SU-DHL-6 (cell line): ENCODE results near the gene IGSF21.

Experiments
- H2AFZ ChIP-seq: fragments of 200-600 bp; sonication (generic); 2 replicates; pipeline ENCODE4 v1.6.1; 2014; ENCODE audit warnings: low read depth, mild to moderate bottlenecking, moderate library complexity, mixed read lengths, antibody characterized with exemption, low read length; ENCODE audit not compliant: severe bottlenecking
- H3F3A ChIP-seq: fragments of 200-600 bp; shearing (Covaris generic); 2 replicates; pipeline ENCODE4 v1.6.0; 2016; ENCODE audit warnings: antibody characterized with exemption, mild to moderate bottlenecking; ENCODE audit not compliant: insufficient read depth
- H3K27ac ChIP-seq: fragments of 200-600 bp; sonication (generic); 2 replicates; pipeline ENCODE4 v1.5.1; 2016; ENCODE audit warnings: low read depth, mild to moderate bottlenecking, low read length, moderate library complexity, mixed read lengths
- H3K27me3 ChIP-seq: fragments of 200-600 bp; sonication (generic), shearing (Covaris generic); 2 replicates; pipeline ENCODE4 v1.6.0; 2014; ENCODE audit warnings: mild to moderate bottlenecking, low read length
- H3K36me3 ChIP-seq: fragments of 200-600 bp; sonication (generic); 2 replicates; pipeline ENCODE4 v1.6.1; 2014; ENCODE audit warnings: mild to moderate bottlenecking, low read length, mixed read lengths
- H3K4me2 ChIP-seq: fragments of 300-600, 200-600 bp; shearing (Covaris generic), sonication (generic); 2 replicates; pipeline ENCODE4 v1.6.0; 2014; ENCODE audit warnings: low read length, low read depth, mild to moderate bottlenecking; ENCODE audit not compliant: poor library complexity, severe bottlenecking
- H3K4me3 ChIP-seq: fragments of 200-600 bp; sonication (generic); 2 replicates; pipeline ENCODE4 v1.5.1; 2014; ENCODE audit warnings: antibody characterized with exemption, low read length, mild to moderate bottlenecking, mixed read lengths; ENCODE audit not compliant: insufficient read depth, poor library complexity, severe bottlenecking
- H3K79me2 ChIP-seq: fragments of 200-600 bp; sonication (generic); 2 replicates; pipeline ENCODE4 v1.6.1; 2014; ENCODE audit warnings: mild to moderate bottlenecking, low read length, moderate library complexity; ENCODE audit not compliant: insufficient read depth
- H3K9ac ChIP-seq: fragments of 200-600 bp; sonication (generic); 2 replicates; pipeline ENCODE4 v1.7.0; 2014; ENCODE audit warnings: mild to moderate bottlenecking, low read length
- H3K9me2 ChIP-seq: fragments of 200-600 bp; sonication (generic); replicated peaks from 2 replicates; pipeline ENCODE4 v1.6.1; 2014; ENCODE audit warnings: low read length; ENCODE audit not compliant: insufficient read depth
- H3K9me3 ChIP-seq: fragments of 200-600 bp; sonication (generic); 2 replicates; pipeline ENCODE4 v1.6.1; 2014; ENCODE audit warnings: low read length, mixed read lengths; ENCODE audit not compliant: insufficient read depth
- H4K20me1 ChIP-seq: fragments of 200-600 bp; sonication (generic); 2 replicates; pipeline ENCODE4 v1.6.1; 2014; ENCODE audit warnings: low read depth, mild to moderate bottlenecking, antibody characterized with exemption, low read length, moderate library complexity, mixed read lengths
- CTCF ChIP-seq: fragments of 200-600 bp; sonication (generic); IDR thresholded peaks from one replicate; pipeline ENCODE4 v1.5.1; 2017; ENCODE audit warnings: antibody characterized with exemption, mild to moderate bottlenecking, low read length, moderate library complexity; ENCODE audit not compliant: insufficient read depth, poor library complexity, severe bottlenecking
- EZH2phosphoT487 ChIP-seq: fragments of 200-600 bp; sonication (generic), shearing (Covaris generic); conservative IDR thresholded peaks from 2 replicates; pipeline ENCODE4 v1.6.1; 2018; ENCODE audit warnings: mild to moderate bottlenecking, antibody characterized with exemption, low read length, moderate library complexity, mixed read lengths

IGSF21 gene

GRCh38 chr1:18299441-18300338 lies 192.1 kb downstream of the IGSF21 start:
- Histone ChIP-seq H3K36me3 (no peaks in the 10 kb centered on the region), H3K9ac (no peak overlapping the region), H3K79me2 (no peaks in the 10 kb centered on the region), H4K20me1 (no peaks in the 10 kb centered on the region), H2AFZ (no peak overlapping the region), H3K27ac (no peak overlapping the region), H3K27me3 (no peaks in the 10 kb centered on the region), H3K9me3 (no peaks in the 10 kb centered on the region), H3K4me2 (no peak overlapping the region), H3K4me3 (no peak overlapping the region), H3K9me2 (no peaks in the 10 kb centered on the region), H3F3A (no peaks in the 10 kb centered on the region)
- TF ChIP-seq EZH2phosphoT487 (no peak), CTCF (peak; percentile 86)

- H3K9me2 ChIP-seq: no peaks in the 10 kb centered on the region
- no peak overlapping the region for H3K27ac ChIP-seq
- no peak overlapping the region for H3K4me2 ChIP-seq
- H3K79me2 ChIP-seq: no peaks in the 10 kb centered on the region
- H2AFZ ChIP-seq: no peak overlapping the region
- no peaks in the 10 kb centered on the region for H3K36me3 ChIP-seq
- no peak overlapping the region for H3K9ac ChIP-seq
- H3K9me3 ChIP-seq: no peaks in the 10 kb centered on the region
- H4K20me1 ChIP-seq: no peaks in the 10 kb centered on the region
- H3F3A ChIP-seq: no peaks in the 10 kb centered on the region
- H3K27me3 ChIP-seq: no peaks in the 10 kb centered on the region
- TF ChIP-seq EZH2phosphoT487 (no peak), CTCF (no peak)
- H3K4me3 ChIP-seq: no peak overlapping the region
Observed at GRCh38 chr1:18300376-18300775, 192.8 kb downstream of the IGSF21 start.

GRCh38 chr1:18302788-18303413 lies 195.3 kb downstream of the IGSF21 start:
- Histone ChIP-seq H3K9ac (no peak overlapping the region), H3K27me3 (no peaks in the 10 kb centered on the region), H3K79me2 (no peaks in the 10 kb centered on the region), H3K4me3 (no peak overlapping the region), H3K4me2 (no peak overlapping the region), H3K9me3 (no peaks in the 10 kb centered on the region), H4K20me1 (no peaks in the 10 kb centered on the region), H3F3A (no peaks in the 10 kb centered on the region), H3K27ac (no peak overlapping the region), H3K9me2 (no peaks in the 10 kb centered on the region), H3K36me3 (no peaks in the 10 kb centered on the region), H2AFZ (no peak overlapping the region)
- TF ChIP-seq CTCF: peak; percentile 59
- no peak for TF ChIP-seq EZH2phosphoT487
